Measurements from ENCODE around the gene IL1RAPL1. TPM values are rescaled to one million over a fixed set of nuclear protein-coding genes. Genes with fewer than 3 reads are reported as not detected.

Gene IL1RAPL1
- total RNA-seq, 1 donor from 2014 or later = not detected

- TF ChIP-seq CTCF (conservative IDR thresholded peaks at IDR 0.05; ENCODE audit: low read depth, low read length) = no peak
- DNase-seq (ENCODE audit: low read depth) = no peak
Measured at GRCh38 chrX:29466456-29466855, 879.2 kb downstream of the IL1RAPL1 start.

GRCh38 chrX:29468911-29469494 lies 881.8 kb downstream of the IL1RAPL1 start:
- no peak overlapping the region for H3K4me3 ChIP-seq (ENCODE audit: low read depth, low read length)
- no peak for TF ChIP-seq CTCF (conservative IDR thresholded peaks at IDR 0.05; ENCODE audit: low read depth, low read length)
- DNase-seq (ENCODE audit: low read depth) = no peak

More at GRCh38 chrX:29466456-29466855, 879.2 kb downstream of the IL1RAPL1 start:
- no peak overlapping the region for H3K4me3 ChIP-seq (ENCODE audit: low read depth, low read length)

GRCh38 chrX:29470030-29470429 lies 882.8 kb downstream of the IL1RAPL1 start:
- TF ChIP-seq CTCF (conservative IDR thresholded peaks at IDR 0.05; ENCODE audit: low read depth, low read length) = no peak
- no peak for DNase-seq (ENCODE audit: low read depth)
- H3K4me3 ChIP-seq (ENCODE audit: low read depth, low read length) = no peak overlapping the region

GRCh38 chrX:29471829-29472228 lies 884.6 kb downstream of the IL1RAPL1 start:
- DNase-seq (ENCODE audit: low read depth) = no peak
- H3K4me3 ChIP-seq (ENCODE audit: low read depth, low read length) = no peak overlapping the region
- TF ChIP-seq CTCF (conservative IDR thresholded peaks at IDR 0.05; ENCODE audit: low read depth, low read length) = no peak

- H3K4me3 ChIP-seq (ENCODE audit: low read depth, low read length) = no peak overlapping the region
- DNase-seq (ENCODE audit: low read depth) = no peak
- TF ChIP-seq CTCF (conservative IDR thresholded peaks at IDR 0.05; ENCODE audit: low read depth, low read length) = no peak
Measured at GRCh38 chrX:29477878-29478277, 890.6 kb downstream of the IL1RAPL1 start.

GRCh38 chrX:29478336-29479069 lies 891.3 kb downstream of the IL1RAPL1 start:
- DNase-seq (ENCODE audit: low read depth) = no peak

More at GRCh38 chrX:29478336-29479069, 891.3 kb downstream of the IL1RAPL1 start:
- H3K4me3 ChIP-seq (ENCODE audit: low read depth, low read length) = no peak overlapping the region
- TF ChIP-seq CTCF (conservative IDR thresholded peaks at IDR 0.05; ENCODE audit: low read depth, low read length) = peak; percentile 71

All from epithelial cell of proximal tubule (primary cell).